ENCODE data around the gene SKA3.

The SKA3 gene

GRCh38 chr13:21106089-21106488 lies 70.3 kb downstream of the SKA3 start:
- TF ChIP-seq, protein P1, sequence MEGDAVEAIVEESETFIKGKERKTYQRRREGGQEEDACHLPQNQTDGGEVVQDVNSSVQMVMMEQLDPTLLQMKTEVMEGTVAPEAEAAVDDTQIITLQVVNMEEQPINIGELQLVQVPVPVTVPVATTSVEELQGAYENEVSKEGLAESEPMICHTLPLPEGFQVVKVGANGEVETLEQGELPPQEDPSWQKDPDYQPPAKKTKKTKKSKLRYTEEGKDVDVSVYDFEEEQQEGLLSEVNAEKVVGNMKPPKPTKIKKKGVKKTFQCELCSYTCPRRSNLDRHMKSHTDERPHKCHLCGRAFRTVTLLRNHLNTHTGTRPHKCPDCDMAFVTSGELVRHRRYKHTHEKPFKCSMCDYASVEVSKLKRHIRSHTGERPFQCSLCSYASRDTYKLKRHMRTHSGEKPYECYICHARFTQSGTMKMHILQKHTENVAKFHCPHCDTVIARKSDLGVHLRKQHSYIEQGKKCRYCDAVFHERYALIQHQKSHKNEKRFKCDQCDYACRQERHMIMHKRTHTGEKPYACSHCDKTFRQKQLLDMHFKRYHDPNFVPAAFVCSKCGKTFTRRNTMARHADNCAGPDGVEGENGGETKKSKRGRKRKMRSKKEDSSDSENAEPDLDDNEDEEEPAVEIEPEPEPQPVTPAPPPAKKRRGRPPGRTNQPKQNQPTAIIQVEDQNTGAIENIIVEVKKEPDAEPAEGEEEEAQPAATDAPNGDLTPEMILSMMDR (IDR thresholded peaks at IDR 0.05; ENCODE audit: control insufficient read depth, extremely low read depth, insufficient read depth): no peak
- DNase-seq (ENCODE audit: low read depth): no peak
- no peak overlapping the region for H3K4me3 ChIP-seq (ENCODE audit: low read depth, low read length)

GRCh38 chr13:21104199-21105019 lies 71.9 kb downstream of the SKA3 start:
- DNase-seq (ENCODE audit: low read depth): no peak
- TF ChIP-seq, protein P1 (IDR thresholded peaks at IDR 0.05; ENCODE audit: control insufficient read depth, extremely low read depth, insufficient read depth): no peak
- no peak overlapping the region for H3K4me3 ChIP-seq (ENCODE audit: low read depth, low read length)

Data from LNCaP clone FGC (cell line).